ENCODE data around the gene SGCD.

SGCD gene

GRCh38 chr5:156400231-156400986 lies 73.4 kb downstream of the SGCD start:
- H3K36me3 ChIP-seq (ENCODE audit: insufficient read depth, low read length) = no peaks in the 10 kb centered on the region
- H3K9me3 ChIP-seq (ENCODE audit: insufficient read depth, low read depth, low read length) = no peaks in the 10 kb centered on the region
- H3K27me3 ChIP-seq (ENCODE audit: insufficient read depth, low read length, poor library complexity, severe bottlenecking) = no peaks in the 10 kb centered on the region
- no peaks in the 10 kb centered on the region for H3K4me1 ChIP-seq (ENCODE audit: insufficient read depth, low read length, poor library complexity, severe bottlenecking)
- no peak overlapping the region for H3K4me3 ChIP-seq (ENCODE audit: low read length, poor library complexity, severe bottlenecking)
- no peaks in the 10 kb centered on the region for H3K9me2 ChIP-seq (replicated peaks; ENCODE audit: low read depth, low read length)
- H3F3A ChIP-seq (ENCODE audit: low read depth) = no peaks in the 10 kb centered on the region
- no peak overlapping the region for H3K9ac ChIP-seq (ENCODE audit: low read depth, low read length, poor library complexity, severe bottlenecking)
- H3K4me2 ChIP-seq (ENCODE audit: low read depth, low read length, poor library complexity, severe bottlenecking) = no peak overlapping the region
- H4K20me1 ChIP-seq (ENCODE audit: insufficient read depth, low read length, poor library complexity, severe bottlenecking) = no peaks in the 10 kb centered on the region
- TF ChIP-seq EZH2phosphoT487 (IDR thresholded peaks at IDR 0.05; ENCODE audit: borderline replicate concordance) = no peak
- TF ChIP-seq, protein P1, sequence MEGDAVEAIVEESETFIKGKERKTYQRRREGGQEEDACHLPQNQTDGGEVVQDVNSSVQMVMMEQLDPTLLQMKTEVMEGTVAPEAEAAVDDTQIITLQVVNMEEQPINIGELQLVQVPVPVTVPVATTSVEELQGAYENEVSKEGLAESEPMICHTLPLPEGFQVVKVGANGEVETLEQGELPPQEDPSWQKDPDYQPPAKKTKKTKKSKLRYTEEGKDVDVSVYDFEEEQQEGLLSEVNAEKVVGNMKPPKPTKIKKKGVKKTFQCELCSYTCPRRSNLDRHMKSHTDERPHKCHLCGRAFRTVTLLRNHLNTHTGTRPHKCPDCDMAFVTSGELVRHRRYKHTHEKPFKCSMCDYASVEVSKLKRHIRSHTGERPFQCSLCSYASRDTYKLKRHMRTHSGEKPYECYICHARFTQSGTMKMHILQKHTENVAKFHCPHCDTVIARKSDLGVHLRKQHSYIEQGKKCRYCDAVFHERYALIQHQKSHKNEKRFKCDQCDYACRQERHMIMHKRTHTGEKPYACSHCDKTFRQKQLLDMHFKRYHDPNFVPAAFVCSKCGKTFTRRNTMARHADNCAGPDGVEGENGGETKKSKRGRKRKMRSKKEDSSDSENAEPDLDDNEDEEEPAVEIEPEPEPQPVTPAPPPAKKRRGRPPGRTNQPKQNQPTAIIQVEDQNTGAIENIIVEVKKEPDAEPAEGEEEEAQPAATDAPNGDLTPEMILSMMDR (conservative IDR thresholded peaks at IDR 0.05; ENCODE audit: low read length) = no peak
- no peaks in the 10 kb centered on the region for H3K79me2 ChIP-seq (ENCODE audit: insufficient read depth, low read length)
- H2AFZ ChIP-seq (ENCODE audit: low read length) = no peak overlapping the region

- no peaks in the 10 kb centered on the region for H4K20me1 ChIP-seq (ENCODE audit: insufficient read depth, low read length, poor library complexity, severe bottlenecking)
- no peak for TF ChIP-seq EZH2phosphoT487 (IDR thresholded peaks at IDR 0.05; ENCODE audit: borderline replicate concordance)
- TF ChIP-seq, protein P1 (conservative IDR thresholded peaks at IDR 0.05; ENCODE audit: low read length) = no peak
- H3K9me2 ChIP-seq (replicated peaks; ENCODE audit: low read depth, low read length) = no peaks in the 10 kb centered on the region
- no peaks in the 10 kb centered on the region for H3K4me1 ChIP-seq (ENCODE audit: insufficient read depth, low read length, poor library complexity, severe bottlenecking)
- H3K9ac ChIP-seq (ENCODE audit: low read depth, low read length, poor library complexity, severe bottlenecking) = no peak overlapping the region
- no peak overlapping the region for H3K4me2 ChIP-seq (ENCODE audit: low read depth, low read length, poor library complexity, severe bottlenecking)
- H3K9me3 ChIP-seq (ENCODE audit: insufficient read depth, low read depth, low read length) = no peaks in the 10 kb centered on the region
- H3K27me3 ChIP-seq (ENCODE audit: insufficient read depth, low read length, poor library complexity, severe bottlenecking) = no peaks in the 10 kb centered on the region
- H3K79me2 ChIP-seq (ENCODE audit: insufficient read depth, low read length) = no peaks in the 10 kb centered on the region
- no peak overlapping the region for H2AFZ ChIP-seq (ENCODE audit: low read length)
- no peaks in the 10 kb centered on the region for H3F3A ChIP-seq (ENCODE audit: low read depth)
- no peak overlapping the region for H3K4me3 ChIP-seq (ENCODE audit: low read length, poor library complexity, severe bottlenecking)
- H3K36me3 ChIP-seq (ENCODE audit: insufficient read depth, low read length) = no peaks in the 10 kb centered on the region
These were observed 74.8 kb downstream of the SGCD start for GRCh38 chr5:156401804-156402203.

DNA sequence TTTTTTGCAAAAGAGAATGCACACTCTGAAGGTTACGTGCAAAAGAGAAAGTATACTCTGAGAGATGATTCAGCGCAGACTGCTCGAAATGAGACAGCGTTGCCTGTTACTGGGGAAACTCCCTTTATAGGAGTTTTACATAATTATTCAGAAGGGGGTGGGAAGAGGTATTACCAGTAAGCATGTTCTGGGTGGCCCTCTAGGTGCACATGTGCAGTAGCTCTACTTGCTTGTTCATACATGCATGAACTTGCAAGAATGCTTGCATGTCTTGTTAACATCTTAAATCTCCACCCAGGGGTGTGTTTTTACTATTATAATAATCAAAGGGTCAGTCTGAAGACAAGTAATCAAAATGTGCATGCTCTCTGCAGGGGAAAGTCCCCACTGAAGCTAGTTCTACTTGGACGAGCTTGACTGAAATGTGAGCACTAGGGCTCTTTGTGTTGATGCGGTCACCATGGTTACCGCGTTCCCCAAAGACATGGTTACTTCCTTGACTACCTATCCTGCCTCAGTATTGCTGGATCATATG lies 75.5 kb downstream of the SGCD start:
- H3K79me2 ChIP-seq (ENCODE audit: insufficient read depth, low read length) = no peaks in the 10 kb centered on the region
- no peaks in the 10 kb centered on the region for H3K27me3 ChIP-seq (ENCODE audit: insufficient read depth, low read length, poor library complexity, severe bottlenecking)
- TF ChIP-seq, protein P1 (conservative IDR thresholded peaks at IDR 0.05; ENCODE audit: low read length) = no peak
- TF ChIP-seq EZH2phosphoT487 (IDR thresholded peaks at IDR 0.05; ENCODE audit: borderline replicate concordance) = no peak
- no peaks in the 10 kb centered on the region for H3K9me2 ChIP-seq (replicated peaks; ENCODE audit: low read depth, low read length)
- H3K4me2 ChIP-seq (ENCODE audit: low read depth, low read length, poor library complexity, severe bottlenecking) = no peak overlapping the region
- H3K9ac ChIP-seq (ENCODE audit: low read depth, low read length, poor library complexity, severe bottlenecking) = no peak overlapping the region
- H3F3A ChIP-seq (ENCODE audit: low read depth) = no peaks in the 10 kb centered on the region
- no peak overlapping the region for H3K4me3 ChIP-seq (ENCODE audit: low read length, poor library complexity, severe bottlenecking)
- no peak overlapping the region for H2AFZ ChIP-seq (ENCODE audit: low read length)
- no peaks in the 10 kb centered on the region for H3K36me3 ChIP-seq (ENCODE audit: insufficient read depth, low read length)
- no peaks in the 10 kb centered on the region for H4K20me1 ChIP-seq (ENCODE audit: insufficient read depth, low read length, poor library complexity, severe bottlenecking)
- H3K4me1 ChIP-seq (ENCODE audit: insufficient read depth, low read length, poor library complexity, severe bottlenecking) = no peaks in the 10 kb centered on the region
- no peaks in the 10 kb centered on the region for H3K9me3 ChIP-seq (ENCODE audit: insufficient read depth, low read depth, low read length)

All from Loucy (cell line).